Right renal pelvis (tissue), 4 donors: ENCODE results near the gene C11orf86. TPM values are rescaled to one million over a fixed set of nuclear protein-coding genes. Genes with fewer than 3 reads are reported as not detected.
"Not testable (repeated sequence)": the region's sequence is repeated elsewhere in the genome, so short reads cannot be mapped to it uniquely, and the experiment has no call there.

Experiments
- DNase-seq, 4 donors: peaks; one replicate each; pipeline ENCODE4 v3.0.0-alpha.2; 2013; ENCODE audit warnings: low read depth in 4 of 4, low spot score in 3 of 4, missing footprints in 1 of 4
- polyA plus RNA-seq, 4 donors: library from polyadenylated mRNA; unstranded; fragments of 120-200 nt; gene quantifications; one replicate each; pipeline ENCODE4 v1.2.1, GENCODE V29; 2013; ENCODE audit not compliant: insufficient read length in 4 of 4

The C11orf86 gene, protein sequence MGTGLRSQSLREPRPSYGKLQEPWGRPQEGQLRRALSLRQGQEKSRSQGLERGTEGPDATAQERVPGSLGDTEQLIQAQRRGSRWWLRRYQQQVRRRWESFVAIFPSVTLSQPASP
- under 1 TPM in 1 of 4 donors, not detected in 3; 0.17 TPM for polyA plus RNA-seq

DNA sequence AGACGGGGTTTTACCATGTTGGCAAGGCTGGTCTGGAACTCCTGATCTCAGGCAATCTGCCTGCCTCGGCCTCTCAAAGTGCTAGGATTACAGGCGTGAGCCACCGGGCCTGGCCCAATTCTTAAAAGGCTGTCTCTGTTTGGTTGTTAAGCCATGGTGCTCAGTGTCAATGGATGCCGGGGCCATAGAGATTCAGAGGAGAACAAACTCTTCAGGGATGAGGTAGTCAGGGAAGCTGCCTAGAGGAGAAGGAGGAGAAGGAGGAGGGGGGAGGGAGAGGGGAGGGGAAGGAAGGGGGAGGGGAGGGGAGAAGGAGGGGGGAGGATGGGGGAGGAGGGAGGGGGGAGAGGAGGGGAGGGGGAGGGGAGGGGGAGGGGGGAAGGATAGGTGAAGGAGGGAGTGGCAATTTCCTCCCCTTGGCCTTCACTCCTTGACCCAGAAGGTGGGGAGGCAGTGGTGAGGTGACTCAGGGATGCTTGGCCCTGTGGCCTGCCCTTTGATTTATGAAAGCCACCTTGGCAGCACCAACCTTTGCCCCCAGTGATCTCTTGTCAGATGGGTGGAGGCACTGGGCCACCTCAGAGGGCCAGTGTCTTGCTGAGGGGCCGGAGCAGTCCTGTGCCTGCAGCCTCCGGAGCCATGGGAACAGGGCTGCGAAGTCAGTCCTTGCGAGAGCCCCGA lies at the start of gene C11orf86:
Gene C11orf86 (plus strand): TSS at position 581 of the 681 bp plus-strand sequence. CDS start 59 bp downstream, at position 640.
- no peak for DNase-seq

DNA sequence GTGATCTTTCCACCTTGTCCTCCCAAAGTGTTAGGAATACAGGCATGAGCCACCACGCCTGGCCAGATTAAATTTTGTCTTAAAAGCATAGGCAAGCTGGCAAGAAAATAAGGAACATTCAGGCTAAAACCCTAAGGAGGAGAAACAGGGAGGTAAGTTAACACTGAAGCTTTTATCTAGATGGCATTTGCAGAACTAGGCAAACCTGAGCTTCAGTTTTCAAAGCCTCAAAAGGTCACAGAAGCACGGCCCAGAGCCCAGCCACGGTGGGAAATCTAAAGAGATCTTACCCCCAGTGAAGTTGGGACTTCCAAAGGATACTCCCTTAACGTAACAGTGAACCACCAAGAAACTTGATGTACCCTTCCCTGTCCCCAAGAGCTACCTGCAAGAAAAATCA lies 45.4 kb upstream of the C11orf86 start:
- DNase-seq: no peak

DNA sequence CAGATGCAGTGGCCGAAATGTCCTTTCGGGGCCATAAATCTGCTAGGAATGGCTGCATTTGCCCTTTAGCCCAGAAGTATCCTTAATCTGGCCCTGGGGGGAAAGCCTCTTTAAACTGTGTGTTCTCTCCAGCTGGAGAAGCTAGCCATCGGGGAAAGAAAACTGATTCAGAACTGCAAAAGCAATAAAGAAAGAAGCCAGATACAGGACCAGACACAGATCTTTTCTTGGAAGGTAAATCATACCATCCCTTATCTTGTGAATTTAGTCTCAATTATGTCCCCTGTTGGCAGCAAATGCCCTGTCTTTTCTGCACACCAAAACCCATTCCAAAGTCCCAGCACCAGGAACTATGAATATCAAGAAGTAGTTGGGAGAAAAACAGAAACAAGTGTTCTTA lies 42.6 kb upstream of the C11orf86 start:
- no peak for DNase-seq

DNA sequence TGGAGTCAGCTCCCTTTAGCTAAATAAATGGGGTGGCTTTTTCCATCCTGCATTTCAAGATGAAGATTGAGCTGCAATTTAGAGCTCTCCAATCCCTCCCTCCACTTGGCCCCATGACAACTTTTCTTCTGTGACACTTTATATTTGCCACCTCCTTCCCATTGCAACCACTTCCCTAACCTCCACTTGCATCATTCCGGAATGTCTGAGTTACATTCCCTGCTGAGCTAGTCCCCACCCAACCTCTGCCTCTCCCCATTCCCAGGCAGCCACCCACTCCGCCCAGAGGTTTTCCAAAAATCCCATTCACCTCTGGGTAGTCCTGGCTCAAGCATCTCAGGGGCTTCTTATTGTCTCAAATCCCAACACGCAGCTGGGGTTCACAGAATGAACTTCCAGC lies 41.6 kb upstream of the C11orf86 start:
- no peak for DNase-seq

DNA sequence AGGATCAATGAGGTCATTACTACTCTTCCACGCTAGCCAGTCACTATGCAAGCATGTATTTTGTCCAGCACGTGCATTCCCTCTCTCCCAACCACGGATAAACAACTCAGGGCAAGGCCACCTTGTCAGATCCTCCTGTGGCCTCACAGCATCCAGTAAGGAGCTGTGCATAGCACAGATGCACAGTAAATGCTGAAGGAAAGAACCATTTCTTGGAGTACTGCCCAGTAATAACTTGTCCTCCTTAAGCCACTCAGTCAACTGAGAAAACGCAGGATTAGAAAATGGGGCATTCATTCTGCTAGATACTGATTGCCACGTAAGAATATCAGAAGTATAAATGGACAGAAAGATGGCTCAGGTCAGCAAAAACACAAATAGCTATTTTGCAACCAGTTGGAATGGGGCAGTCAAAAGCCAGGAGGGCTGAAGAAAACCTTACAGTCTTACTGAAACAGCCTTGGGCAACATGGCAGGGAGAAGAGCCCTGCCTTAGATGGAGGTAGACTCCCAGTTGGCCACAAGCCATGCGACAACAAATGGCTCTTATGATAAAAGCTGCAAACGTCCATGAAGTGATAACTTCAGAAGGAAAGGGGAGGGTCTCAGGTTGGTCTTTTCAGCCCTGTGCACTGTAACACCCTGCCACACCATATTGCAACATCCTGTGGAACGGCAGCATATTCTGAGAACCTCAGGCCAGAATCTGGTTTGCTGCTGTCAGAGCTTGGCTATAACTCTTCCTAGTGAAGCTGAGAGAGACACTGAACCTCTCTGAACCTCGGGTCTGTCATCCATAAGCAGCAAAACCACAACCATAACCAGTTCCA lies 39.9 kb upstream of the C11orf86 start:
- DNase-seq: no peak

DNA sequence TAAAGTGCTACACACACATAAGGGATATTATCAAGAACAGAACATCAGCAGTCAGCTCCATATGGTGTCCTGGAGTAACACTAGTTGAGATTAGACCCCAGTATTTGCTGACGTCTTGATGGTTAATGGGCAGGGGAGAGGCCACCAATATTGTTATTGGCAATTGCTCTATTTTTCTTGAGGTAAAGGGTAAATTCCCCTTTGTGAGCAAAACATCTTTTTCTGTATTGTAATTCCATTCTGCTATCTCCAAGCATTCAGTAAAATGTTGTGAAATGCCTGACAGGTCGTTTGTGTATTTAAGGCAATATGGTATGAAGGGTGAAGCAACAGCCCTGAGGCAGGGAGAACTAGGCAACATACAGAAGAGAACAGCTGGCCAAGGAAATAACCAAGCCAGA lies 38.8 kb upstream of the C11orf86 start:
- no peak for DNase-seq

DNA sequence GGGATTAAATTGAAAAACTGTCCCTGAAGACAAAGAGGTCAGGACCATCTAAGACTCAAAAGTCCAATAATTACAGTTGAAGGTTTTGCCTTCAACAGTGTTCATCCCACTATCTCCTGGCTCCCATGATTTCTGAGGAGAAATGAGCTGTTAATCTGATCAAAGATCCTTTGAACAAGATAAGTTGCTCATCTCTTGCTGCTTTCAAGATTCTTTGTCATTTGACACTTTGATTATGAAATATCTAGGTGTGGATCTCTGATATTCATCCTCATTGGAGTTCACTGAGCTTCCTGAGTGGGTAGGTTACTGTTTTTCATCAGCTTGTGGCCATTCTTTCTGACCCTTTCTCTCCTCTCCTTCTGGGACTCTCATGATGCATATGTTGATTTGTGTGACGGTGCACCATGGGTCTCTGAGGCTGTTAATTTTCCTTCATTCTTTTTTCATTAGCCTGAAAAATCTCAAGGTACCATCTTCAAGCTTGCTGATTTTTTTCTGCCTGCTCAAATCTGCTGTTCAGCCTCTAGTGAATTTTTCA lies 37.8 kb upstream of the C11orf86 start:
- no peak for DNase-seq

DNA sequence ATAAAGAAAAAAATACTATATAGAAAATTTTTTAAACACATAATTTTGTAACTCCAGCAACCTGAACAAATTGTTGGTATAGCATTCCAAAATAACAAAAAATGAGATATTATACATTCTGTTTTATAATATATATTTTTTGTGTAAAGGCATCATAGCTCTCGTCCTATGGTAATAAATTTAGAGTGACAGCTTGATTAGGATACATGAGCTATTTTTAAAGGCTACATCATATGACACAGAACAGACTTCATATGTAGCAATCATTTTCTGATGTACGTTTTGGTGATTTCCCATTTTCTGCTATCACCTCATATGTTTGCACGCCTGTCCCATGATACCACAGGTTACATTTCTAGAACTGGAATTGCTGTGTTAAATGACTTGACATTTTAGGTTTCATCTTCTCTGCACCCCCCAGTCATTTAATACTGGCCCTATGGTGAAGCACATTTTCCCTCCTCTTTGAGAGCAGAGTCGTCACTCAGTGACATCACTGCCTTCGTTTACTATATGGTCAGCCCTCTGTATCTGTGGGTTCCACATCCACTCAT lies 36.4 kb upstream of the C11orf86 start:
- DNase-seq: no peak

DNA sequence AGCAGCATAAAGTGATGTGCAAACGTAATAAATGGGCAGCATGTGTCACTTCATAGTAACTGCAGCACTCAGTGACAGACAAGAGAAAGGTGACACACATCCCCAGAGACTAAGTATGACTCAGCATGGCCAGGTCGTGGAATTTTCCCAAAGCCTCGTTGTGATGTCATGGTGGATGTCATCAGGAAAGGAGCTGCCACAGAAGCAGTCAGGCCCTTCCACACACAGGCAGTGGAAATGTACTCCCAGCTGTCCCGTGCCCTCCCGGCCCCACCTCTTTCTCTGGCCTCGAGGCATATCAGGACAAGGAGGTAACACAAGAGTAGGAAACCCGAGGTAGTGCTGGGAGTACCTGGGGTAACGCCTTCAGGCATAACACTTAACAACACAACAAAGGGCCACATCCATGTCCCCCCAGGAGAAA lies 25.0 kb upstream of the C11orf86 start:
- no peak for DNase-seq

DNA sequence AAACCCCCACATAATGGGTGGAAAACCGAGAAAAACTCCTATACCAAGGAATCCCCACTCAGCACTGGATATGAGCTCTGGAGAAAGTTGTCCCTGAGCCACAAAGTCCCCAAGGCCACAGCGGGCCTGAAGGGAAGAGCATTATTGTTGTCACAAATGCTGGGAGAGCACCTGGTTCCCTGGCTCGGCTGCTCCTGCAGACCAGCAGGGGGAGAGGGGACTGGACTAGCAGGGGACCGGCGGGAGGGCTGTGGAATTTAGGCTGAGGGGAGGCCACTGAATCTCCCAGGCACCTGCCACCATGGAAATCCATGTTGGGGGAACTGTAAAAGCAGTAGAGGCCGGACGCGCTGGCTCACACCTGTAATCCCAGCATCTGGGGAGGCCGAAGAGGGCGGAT lies 24.0 kb upstream of the C11orf86 start:
- no peak for DNase-seq

DNA sequence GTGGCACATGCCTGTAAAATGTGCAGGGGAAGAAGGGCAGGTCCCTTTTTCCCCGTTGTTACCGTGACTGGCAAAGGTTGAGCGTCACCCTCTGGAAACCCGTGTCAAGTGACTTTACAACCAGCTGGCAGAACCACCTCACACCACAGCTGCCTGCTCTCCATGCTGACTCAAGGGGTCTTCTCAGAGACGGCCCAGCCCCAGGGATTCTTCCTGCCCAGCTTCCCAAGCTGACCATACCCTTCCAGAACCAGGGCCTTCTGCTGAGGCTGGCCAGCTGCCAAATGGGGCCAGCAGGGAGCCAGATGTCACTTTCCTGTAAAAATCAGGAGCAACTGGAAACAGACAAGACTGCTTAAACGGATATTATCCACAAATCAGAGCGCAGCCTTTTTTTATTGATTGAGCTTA lies 23.2 kb upstream of the C11orf86 start:
- DNase-seq: no peak

DNA sequence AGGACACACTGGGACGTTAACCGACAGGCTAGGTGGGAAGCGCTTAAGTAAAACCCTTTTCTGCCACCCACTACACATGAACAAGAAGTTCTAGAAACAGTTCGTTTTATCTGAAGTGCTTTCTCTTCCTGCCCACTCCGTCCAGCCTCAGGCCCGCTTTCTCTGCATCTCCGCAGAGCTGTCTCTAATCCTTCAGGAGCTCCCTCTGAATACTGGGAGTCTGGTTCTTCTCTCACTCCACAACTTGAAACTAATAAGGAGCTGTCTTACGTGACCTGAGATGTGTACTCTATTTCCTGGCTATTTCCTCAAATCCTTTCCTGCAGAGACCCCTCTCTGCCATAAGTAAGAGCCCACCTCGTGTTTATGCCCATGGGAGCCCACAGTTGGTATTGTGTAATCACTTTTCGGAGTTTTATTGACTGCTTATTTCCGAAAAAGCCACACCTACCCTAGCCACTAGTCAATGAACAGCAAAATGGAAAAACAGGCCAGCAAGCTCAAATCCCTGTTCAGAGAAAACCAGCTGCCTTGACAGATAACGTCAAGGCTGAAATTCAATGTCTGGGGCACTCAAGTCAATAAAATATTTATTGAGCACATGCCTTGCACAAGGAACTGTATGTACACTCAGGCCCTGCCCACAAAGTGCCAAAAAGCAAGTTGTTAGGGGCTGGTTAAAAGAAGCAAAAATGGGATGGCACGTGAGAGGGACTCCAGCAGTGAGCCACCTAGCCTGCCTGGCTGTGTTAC lies 21.8 kb upstream of the C11orf86 start:
- no peak for DNase-seq

DNA sequence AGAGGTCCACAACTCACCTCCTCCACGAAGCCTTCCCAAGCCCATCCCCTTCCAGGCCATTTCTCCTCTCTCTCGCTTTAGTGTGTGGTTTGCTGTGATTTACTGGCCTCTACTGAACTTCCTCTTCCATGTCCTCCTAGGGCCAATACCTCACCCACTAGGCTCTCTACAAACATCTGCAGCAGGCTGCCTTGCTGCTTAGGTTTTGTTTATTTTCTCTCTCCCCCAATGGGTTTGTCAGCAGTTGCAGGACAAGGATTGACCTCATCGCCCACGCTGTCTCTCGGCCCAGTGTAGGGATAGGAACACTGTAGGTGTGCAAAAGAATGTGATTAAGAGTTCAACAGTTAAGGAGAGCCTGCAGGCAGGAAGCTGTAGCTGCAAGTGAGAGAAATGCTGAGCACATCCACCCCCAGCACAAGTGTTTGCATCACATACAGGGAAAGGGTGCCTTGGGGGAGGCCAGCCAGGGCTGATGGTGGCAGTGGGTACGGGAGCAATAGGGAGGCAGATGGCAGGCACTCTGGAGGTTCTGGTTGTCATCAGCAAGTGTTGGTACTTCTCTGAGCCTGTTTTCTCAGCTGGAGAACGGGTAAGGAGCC lies 18.3 kb upstream of the C11orf86 start:
- no peak for DNase-seq

DNA sequence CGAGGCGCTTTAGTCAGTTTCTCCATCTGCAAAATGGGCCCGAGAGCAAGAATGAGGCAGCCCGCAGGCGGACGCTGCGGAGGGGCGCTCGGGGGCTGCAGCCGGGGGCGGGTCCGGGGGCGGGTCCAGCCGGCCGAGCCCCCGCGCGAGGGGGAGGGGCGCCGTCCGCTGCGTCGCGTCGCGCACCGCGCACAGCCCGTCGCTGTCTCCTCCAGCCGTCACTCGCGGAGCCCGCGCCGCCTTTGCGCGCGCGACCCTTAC lies 17.2 kb upstream of the C11orf86 start:
- DNase-seq: no peak

DNA sequence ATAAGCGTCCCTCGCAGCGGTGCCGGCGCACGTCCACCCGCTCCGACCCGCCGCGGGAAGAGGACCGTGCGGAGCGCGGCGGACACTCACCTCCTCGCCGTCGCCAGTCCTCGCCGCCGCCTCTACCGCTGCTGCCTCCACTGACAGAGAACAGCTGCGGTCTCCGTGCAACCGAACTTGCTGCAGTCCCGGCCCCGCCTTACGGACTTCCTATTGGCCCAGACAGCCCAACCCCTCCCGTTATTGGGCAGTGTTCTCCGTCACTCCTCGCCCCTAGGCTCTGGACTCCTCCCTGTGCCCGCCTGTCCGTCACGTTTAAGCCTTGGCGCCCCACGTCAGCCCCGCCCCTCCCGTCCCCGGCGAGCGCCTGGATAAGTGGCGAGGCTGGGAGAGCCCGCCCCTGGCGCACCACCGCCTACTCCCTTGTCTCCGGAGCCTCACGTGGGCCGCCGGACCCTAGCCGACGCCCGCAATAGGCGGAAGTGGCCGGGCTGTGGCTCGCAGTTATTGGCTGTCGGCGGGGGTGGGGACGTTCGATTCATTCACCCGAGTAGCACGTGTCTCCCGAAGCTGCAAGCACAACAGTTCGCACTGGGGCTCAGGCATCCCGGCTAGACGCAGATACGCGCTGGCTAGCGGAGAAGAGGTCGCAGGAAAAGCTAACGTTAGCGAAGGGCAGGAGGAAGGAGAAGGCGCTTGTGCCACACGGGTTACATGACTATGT lies 16.7 kb upstream of the C11orf86 start, which contains the start of gene PC:
Gene PC (minus strand): TSS at position 152 of the 724 bp plus-strand sequence. CDS start 86,224 bp downstream, outside the sequence.
- DNase-seq: peak; percentile 95 to 98 (median 98)

DNA sequence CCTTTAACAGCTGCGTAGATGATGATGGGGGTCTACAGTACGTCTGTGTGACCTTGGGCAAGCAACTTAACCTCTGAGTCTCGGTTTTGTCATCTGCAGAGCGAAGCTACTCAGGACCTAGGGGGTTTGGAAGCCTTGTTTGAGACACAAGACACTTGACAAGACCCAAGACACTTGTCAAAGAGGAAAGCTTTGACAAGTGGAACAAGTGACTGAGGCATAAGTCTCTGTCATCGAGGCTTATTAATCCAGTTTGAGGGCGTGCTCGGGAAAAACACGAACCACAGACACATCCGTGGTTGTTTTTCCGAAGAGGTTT lies 16.2 kb upstream of the C11orf86 start:
- no peak for DNase-seq

DNA sequence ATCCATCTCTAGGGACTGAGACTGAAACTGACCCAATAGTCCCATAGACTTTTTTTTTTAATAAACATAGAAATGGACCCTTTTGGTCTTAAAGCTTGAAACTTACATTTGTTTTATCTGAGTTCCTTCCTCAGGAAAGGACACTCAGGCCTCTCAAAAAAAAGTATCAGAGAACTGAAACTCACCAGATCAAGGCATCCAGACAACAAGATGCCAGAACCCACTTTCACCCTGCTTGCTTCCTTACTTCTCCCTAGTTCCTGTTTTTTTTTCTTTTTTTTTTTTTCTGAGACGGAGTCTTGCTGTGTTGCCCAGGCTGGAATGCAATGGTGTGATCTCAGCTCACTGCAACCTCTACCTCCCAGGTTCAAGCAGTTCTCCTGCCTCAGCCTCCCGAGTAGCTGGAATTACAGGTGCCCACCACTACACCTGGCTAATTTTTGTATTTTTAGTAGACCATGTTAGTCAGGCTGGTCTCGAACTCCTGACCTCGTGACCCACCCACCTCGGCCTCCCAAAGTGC lies 13.4 kb upstream of the C11orf86 start:
- not testable (repeated sequence) for DNase-seq

DNA sequence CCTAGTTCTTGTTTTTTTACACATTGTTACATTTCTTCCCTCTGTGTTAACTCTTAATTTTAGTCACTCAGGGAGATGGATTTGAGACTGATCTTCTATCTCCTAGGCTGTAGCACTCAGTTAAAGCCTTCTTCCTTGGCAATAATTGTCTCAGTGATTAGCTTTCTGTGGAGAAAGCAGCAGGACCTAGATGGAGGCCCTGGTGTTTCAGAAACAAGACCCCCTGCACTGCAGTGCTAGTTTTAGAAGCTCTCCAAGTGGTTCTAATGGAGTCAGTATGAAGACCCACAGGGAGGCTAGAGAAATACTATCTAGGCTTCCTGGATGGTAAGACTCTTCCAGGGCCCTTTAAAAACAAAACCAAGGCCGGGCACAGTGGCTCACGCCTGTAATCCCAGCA lies 12.9 kb upstream of the C11orf86 start:
- no peak for DNase-seq

DNA sequence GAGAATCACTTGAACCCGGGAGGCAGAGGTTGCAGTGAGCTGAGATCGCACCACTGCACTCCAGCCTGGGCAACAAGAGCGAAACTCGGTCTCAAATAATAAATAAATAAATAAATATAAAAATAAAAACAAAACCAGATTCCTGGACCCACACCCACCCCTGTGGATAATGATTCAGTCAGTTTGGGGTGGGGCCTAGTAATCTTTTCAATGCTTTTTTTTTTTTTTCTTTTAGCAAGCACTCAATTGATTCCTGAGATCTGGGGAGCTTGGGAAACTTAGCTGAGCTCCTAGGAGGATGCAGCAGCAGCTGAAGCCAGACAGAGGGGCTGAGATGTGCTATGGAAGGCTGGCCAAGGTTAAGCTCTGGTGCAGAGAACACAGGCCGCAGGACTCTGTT lies 12.3 kb upstream of the C11orf86 start:
- DNase-seq: no peak
